T-helper 2 cell treated with Interferon-gamma antibody and Interleukin-4, amounts not matched to agents 5 μg/mL and 100 μg/mL, for 36 hours (primary cell): ENCODE data around the gene KIRREL3.

Experiments
- DNase-seq: peaks from one replicate; pipeline ENCODE4 v3.0.0; 2021; ENCODE audit warnings: low spot score
- H3K27ac Mint-ChIP-seq: one replicate; pipeline ENCODE4 v1.8.0; 2021; ENCODE audit warnings: mild to moderate bottlenecking, mixed read lengths
- H3K27me3 Mint-ChIP-seq: one replicate; pipeline ENCODE4 v1.8.0; 2021; ENCODE audit warnings: low read depth, mixed read lengths
- H3K36me3 Mint-ChIP-seq: one replicate; pipeline ENCODE4 v1.8.0; 2021; ENCODE audit warnings: low read depth, mixed read lengths
- H3K4me1 Mint-ChIP-seq: one replicate; pipeline ENCODE4 v1.8.0; 2021; ENCODE audit warnings: low read depth, mixed read lengths
- H3K4me3 Mint-ChIP-seq: one replicate; pipeline ENCODE4 v1.8.0; 2022; ENCODE audit warnings: mild to moderate bottlenecking, moderate library complexity, mixed read lengths
- H3K9me3 Mint-ChIP-seq: one replicate; pipeline ENCODE4 v1.8.0; 2021; ENCODE audit warnings: mixed read lengths

The KIRREL3 gene

DNA sequence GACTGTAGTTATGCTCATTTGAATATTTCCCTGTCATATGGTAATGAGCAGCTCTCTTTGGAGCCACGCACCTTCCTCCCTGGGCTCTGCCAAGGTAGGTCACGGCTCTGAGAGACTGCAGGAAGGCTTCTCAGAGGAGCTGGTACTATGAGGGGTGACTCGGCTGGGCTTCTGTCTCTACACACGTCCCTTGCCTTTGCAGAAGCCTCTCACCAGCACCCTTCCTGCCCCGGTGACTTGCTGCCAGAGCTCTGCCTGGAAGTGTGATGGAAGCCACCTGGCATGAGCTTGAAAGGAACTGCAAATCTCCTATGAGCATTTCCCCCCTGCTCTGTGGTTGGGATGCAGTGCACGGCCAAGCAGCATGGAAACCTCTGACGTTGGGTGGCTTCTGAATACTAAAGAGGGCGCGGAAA lies 74.2 kb downstream of the KIRREL3 start:
- Mint-ChIP-seq H3K27me3 (no peaks in the 10 kb centered on the region), H3K4me1 (no peaks in the 10 kb centered on the region), H3K4me3 (no peak overlapping the region), H3K9me3 (no peaks in the 10 kb centered on the region), H3K27ac (no peak overlapping the region), H3K36me3 (no peaks in the 10 kb centered on the region)
- no peak for DNase-seq

DNA sequence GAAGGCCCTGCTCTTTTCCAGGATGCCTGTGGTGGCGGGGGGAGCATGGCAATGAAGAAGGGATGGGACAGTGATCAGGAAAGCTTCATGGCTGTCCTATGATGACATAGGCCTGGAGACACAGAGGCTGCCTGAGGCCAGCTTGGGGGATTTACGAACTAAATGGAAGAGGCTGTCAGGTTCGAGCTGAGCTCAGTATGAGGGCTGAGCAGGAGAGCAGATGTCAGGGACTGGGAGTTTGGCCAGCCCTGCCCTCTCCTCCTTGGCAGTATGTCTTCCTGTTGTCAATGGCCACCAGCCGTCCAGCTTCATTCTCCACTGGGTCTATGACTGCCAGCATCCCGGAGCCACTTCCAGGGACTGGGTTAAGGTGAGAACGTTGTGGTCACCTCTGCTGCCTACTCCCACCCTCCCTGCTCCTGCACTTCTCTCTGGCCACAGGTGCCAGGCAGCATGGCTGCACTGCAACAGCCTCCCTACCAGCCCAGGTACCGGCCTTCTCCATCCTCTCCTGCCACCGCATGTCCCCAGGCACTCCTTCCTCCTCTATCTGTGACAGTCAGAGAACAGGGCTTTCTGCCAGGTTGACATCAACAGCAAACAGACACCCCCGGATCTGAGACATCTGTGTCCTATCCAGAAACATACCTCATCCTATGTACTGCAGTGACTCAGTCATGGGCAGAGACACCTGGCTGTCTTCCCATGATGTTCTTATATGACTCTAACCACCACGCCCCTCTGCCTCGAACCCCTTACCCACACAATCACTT lies 75.1 kb downstream of the KIRREL3 start:
- Mint-ChIP-seq H3K9me3 (no peaks in the 10 kb centered on the region), H3K36me3 (no peaks in the 10 kb centered on the region), H3K27me3 (no peaks in the 10 kb centered on the region), H3K27ac (no peak overlapping the region), H3K4me1 (no peaks in the 10 kb centered on the region), H3K4me3 (no peak overlapping the region)
- DNase-seq, result no peak

DNA sequence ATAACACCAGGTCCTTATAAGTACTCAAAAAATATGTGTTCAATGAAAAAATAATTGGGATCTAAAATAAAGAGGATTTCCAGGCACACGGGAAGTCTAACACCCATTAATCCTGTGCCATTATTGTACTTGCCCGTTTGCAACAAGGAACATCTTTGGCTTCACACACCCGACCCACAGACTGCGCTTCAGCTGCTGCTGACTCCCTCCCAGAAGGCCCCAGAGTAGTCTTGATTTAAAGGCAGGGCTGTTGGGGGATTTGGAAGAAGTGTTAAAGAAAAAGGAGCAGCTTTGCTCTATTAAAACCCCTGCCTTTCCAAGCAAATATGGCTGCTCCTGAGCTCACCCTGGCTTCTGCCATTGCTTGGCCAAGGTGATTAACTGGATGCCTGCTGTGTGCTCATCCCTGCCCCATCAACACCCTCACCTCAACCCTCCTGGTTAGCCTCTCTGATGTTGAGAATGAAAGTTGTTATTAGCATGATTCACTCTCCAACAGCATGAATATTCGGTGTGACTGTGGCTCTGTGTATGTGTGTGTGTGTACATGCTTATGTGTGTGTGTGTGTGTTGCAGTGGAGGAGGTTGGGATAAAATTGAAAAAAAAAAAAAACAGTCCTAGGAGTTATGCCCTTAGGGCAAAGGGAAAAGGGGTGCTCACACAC lies 76.1 kb downstream of the KIRREL3 start:
- Mint-ChIP-seq H3K27me3 (no peaks in the 10 kb centered on the region), H3K36me3 (no peaks in the 10 kb centered on the region), H3K4me3 (no peak overlapping the region), H3K9me3 (no peaks in the 10 kb centered on the region), H3K27ac (no peak overlapping the region), H3K4me1 (no peaks in the 10 kb centered on the region)
- no peak for DNase-seq

DNA sequence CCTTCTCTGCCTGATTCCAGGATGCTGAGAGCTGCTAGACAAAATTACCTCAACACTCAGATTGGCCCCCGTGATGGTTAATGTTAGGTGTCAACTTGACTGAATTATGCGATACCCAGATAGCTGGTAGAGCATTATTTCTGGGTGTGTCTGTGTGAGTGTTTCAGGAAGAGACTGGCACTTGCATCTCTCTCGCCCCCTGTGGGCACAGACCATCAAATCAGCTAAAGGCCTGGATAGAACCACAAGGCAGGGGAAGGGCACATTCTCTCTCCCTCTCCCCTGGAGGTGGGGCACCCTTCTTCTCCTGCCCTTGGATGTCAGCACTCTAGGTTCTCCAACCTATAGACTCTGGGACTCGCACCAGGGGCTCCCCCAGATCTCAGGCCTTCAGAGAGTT lies 79.7 kb downstream of the KIRREL3 start:
- Mint-ChIP-seq H3K27ac (no peak overlapping the region), H3K4me3 (no peak overlapping the region), H3K36me3 (no peaks in the 10 kb centered on the region), H3K4me1 (peaks cover 3% of the 10 kb centered on the region), H3K9me3 (no peaks in the 10 kb centered on the region), H3K27me3 (no peaks in the 10 kb centered on the region)
- no peak for DNase-seq

DNA sequence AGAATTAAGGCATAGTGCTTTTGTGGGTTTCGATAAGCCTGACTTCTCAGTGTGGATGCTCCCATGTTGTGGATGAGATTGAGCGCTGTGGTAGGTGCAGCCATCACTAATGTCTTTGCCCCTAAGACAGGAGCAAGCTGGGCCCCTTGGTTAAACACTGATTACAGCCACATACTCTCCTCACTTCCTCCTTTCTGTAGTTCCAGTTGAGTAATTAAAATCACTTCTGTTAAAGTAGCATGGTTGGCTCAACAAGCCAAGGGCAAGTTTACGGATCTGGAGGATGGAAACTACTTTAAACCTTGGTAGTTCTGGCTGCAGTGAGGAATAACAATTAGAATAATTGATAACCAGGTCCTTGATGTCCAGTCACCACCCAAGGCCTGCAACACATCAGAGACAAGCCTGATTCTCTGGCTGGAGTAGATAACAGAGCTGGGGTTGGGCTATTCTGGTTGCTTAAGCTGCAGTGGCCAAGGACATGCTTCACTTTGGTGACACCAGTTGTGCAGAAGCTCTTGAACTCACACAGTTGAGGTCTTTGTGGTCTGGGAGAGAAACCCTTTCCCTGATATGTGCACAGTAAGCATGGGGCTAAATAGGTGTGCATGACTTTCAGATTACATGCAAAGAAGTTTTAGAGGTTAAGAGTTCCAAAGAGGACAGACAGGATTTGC lies 81.3 kb downstream of the KIRREL3 start:
- H3K36me3 Mint-ChIP-seq, result no peaks in the 10 kb centered on the region
- no peak overlapping the region for H3K27ac Mint-ChIP-seq
- H3K4me1 Mint-ChIP-seq, result peaks cover 3% of the 10 kb centered on the region
- no peak for DNase-seq
- no peaks in the 10 kb centered on the region for H3K9me3 Mint-ChIP-seq
- no peak overlapping the region for H3K4me3 Mint-ChIP-seq
- no peaks in the 10 kb centered on the region for H3K27me3 Mint-ChIP-seq

DNA sequence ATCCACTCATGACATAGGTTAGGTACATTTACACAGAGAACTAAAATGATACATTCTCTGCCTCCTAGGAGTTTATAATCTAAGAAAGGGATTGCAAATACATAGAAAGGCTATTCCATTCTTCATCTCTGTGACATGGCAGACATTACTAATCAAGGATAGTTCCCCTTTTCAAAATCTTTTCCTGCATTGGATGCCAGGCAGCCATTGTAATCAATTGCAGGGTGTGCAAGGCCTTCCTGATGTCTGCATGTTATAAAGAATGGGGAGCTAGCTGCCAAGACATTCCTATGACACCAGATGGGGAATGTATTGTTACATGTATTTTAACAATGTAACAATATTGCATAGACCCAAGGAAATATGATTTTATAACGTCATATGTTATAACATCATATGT lies 82.0 kb downstream of the KIRREL3 start:
- Mint-ChIP-seq H3K27ac (no peak overlapping the region), H3K4me1 (peaks cover 3% of the 10 kb centered on the region), H3K9me3 (no peaks in the 10 kb centered on the region), H3K36me3 (no peaks in the 10 kb centered on the region), H3K4me3 (no peak overlapping the region), H3K27me3 (no peaks in the 10 kb centered on the region)
- no peak for DNase-seq

DNA sequence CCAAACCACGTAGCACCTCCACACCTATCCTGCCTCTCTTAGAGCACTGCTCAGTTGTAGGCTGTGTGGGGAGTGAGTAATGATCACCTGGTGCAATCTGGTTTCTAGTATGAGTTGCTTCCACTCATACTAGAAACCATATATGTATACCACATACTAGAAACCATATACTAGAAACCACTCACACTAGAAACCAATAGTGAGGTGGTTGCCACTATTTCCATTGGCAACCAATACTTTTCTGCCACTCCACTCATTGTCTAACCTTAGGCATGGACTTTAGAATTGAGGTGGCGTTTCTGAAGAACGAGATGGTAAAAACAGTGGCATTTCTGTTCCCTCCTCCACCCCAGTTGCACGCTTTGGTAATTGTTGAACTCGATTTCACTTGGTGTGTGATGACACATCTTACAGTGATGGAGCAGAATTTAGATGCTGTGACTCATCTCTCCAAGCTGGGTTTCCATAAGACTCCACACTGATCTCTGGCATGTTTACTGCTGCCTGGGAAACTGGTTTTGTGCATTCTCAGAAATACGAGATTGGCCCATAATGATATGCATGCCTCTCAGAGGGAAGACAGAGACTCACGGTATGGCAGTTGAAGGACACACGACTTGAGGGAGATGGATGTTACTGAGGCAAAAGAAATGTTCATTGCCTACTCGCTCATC lies 82.9 kb downstream of the KIRREL3 start:
- Mint-ChIP-seq H3K27ac (no peak overlapping the region), H3K4me3 (no peak overlapping the region), H3K9me3 (no peaks in the 10 kb centered on the region), H3K36me3 (no peaks in the 10 kb centered on the region), H3K4me1 (peaks cover 3% of the 10 kb centered on the region), H3K27me3 (no peaks in the 10 kb centered on the region)
- peak; percentile 59 for DNase-seq

DNA sequence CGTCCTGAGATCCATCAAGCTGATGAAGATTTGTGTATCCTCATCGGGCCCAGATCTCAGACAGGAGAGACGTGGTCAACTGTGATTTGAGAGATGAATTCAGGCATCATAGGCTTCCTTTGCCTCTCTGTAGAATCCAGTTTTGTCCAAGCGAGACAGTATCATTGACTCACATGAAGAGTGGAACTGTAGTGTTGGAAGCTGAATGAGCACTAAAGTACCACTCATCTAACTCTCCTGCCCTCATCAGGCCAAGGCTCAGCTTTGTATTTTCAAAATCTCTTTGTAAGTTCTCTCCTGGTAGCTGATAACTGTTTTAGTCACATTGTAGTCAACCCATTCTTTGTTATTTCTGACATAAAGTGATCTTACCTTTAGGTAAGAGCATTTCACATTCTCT lies 85.1 kb downstream of the KIRREL3 start:
- Mint-ChIP-seq H3K4me3 (no peak overlapping the region), H3K9me3 (no peaks in the 10 kb centered on the region), H3K36me3 (no peaks in the 10 kb centered on the region), H3K27me3 (no peaks in the 10 kb centered on the region), H3K4me1 (peaks cover 3% of the 10 kb centered on the region), H3K27ac (no peak overlapping the region)
- no peak for DNase-seq

DNA sequence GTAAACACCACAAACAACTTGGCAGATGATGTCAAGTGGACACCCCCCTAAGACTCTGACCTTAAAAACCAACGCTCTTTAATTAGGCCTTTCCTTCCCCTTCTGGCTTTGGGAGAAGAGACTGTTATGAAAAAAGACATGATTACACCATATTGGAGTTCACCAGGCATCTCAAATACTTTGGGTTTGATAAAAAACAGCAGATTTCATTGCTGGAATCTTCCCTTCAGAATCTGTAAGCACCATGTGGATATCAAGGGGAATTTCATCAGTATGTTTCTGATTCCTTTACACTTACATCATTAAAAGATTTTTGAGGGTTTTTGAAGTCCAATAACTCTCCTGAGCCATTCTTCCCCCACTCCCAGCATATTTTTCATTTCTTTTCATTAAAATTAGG lies 85.6 kb downstream of the KIRREL3 start:
- no peak for DNase-seq
- Mint-ChIP-seq H3K4me3 (no peak overlapping the region), H3K36me3 (no peaks in the 10 kb centered on the region), H3K27me3 (no peaks in the 10 kb centered on the region), H3K9me3 (no peaks in the 10 kb centered on the region), H3K4me1 (peaks cover 3% of the 10 kb centered on the region), H3K27ac (no peak overlapping the region)

DNA sequence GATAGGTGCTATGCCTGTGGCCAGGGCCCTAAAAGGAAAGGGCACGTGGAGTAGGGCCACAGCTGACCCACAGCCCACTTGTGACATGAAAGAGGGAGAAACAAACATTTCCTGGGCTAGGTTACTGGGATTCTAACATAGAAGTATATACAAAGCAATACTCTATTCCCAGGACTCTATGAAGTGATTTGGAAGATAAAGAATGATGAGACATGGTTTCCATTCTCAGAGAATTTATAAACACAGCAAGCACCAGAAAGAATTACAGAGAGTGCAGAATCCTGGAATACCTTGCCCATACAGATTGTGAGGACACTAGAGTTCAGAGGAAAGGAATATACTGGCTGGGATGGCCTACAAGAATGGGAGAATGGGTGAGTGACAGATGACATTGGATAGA lies 86.4 kb downstream of the KIRREL3 start:
- no peaks in the 10 kb centered on the region for H3K36me3 Mint-ChIP-seq
- H3K27me3 Mint-ChIP-seq, result no peaks in the 10 kb centered on the region
- no peak overlapping the region for H3K27ac Mint-ChIP-seq

DNA sequence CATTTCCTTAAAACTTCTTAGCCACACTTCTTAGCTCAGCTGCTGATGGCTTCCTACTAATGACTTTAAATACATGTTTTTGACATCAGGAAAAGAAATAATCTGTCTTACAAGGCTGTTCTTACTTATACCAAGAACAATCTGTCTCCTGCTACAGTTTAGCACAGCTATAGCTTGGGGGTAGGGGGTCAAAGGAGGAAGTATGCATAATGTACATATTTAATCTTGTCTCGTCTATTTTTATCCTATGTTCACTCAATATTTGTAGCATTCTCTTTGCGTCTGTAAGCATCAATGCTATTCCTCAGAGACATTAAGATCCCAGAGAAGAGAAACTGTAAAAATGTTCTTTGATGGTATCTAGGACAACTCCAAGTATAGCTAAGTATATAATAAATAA lies 96.0 kb downstream of the KIRREL3 start:
- Mint-ChIP-seq H3K4me3 (no peak overlapping the region), H3K9me3 (no peaks in the 10 kb centered on the region), H3K4me1 (no peaks in the 10 kb centered on the region), H3K27me3 (peaks cover 7% of the 10 kb centered on the region), H3K36me3 (no peaks in the 10 kb centered on the region), H3K27ac (no peak overlapping the region)
- no peak for DNase-seq

More for the DNA sequence above, 86.4 kb downstream of the KIRREL3 start:
- H3K9me3 Mint-ChIP-seq, result no peaks in the 10 kb centered on the region
- no peak overlapping the region for H3K4me3 Mint-ChIP-seq
- DNase-seq, result no peak
- peaks cover 3% of the 10 kb centered on the region for H3K4me1 Mint-ChIP-seq

DNA sequence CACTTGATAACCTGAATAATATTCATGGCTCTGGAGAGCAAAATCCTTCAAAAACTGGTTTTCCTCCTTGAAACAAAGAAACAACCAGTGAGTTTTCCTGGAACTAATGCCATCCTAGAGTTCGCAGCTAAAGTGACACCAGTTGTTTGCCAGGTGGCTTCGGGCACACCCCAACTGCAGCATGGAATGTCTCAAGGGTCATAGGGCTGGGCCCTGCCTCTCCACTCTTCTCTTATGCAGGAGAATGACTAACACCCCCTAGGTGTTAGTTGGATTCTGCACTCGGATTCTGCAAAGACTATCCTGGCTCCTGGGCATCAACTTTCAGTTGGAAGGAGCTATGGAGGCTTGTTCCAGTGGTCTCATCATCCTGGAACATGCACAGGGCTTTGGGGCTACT lies 98.8 kb downstream of the KIRREL3 start:
- DNase-seq, result no peak
- peaks cover 7% of the 10 kb centered on the region for H3K27me3 Mint-ChIP-seq
- H3K27ac Mint-ChIP-seq, result no peak overlapping the region
- no peak overlapping the region for H3K4me3 Mint-ChIP-seq
- peaks cover 13% of the 10 kb centered on the region for H3K9me3 Mint-ChIP-seq
- H3K36me3 Mint-ChIP-seq, result no peaks in the 10 kb centered on the region
- H3K4me1 Mint-ChIP-seq, result no peaks in the 10 kb centered on the region

DNA sequence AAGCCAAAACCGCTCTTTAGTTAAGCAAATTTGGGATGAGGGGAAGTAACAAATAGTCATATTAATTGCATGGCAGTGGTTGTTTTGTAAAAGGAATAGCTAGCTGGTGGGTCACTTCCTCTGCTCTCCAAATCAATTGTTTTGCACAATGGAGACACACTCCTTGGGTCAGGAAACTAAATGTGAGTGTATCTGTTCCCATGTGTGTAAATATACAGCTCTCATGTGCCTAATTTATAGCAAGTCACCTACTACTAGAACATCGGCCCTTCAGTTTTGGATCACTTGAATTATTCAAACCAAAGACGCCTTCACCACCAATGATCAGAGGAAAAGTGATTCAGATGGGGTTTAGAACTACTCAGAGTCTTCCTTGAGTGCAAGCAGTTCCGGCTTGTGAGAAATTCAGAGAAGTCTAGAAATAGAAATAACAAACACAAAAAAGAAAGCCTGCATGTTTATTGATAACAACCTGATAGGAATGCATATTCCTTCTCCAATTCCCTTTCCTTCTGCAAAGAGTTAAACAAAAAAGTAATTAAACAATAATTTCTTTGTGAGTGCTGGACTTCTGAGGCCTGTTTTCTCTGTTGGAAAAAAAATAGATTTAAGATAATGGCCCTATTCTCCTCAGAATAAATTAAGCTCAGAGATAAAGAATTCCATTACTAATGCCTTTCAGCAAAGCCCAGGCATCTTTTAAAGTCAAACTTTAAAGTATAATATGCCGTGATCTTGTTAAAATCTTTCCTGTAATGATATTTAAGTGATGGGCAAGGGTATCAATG lies 100.4 kb downstream of the KIRREL3 start:
- H3K27ac Mint-ChIP-seq, result no peak overlapping the region

More for the DNA sequence above, 100.4 kb downstream of the KIRREL3 start:
- Mint-ChIP-seq H3K4me1 (no peaks in the 10 kb centered on the region), H3K27me3 (peaks cover 7% of the 10 kb centered on the region), H3K36me3 (no peaks in the 10 kb centered on the region), H3K9me3 (peaks cover 19% of the 10 kb centered on the region), H3K4me3 (no peak overlapping the region)
- no peak for DNase-seq
